IgD-negative memory B cell (primary cell): ENCODE measurements around the gene AGPS. TPM values are rescaled to one million over a fixed set of nuclear protein-coding genes. Genes with fewer than 3 reads are reported as not detected.
"Not testable (repeated sequence)": the region's sequence is repeated elsewhere in the genome, so short reads cannot be mapped to it uniquely, and the experiment has no call there.

ENCODE experiments used
- H3K27ac Mint-ChIP-seq, 3 donors: one replicate each; pipeline ENCODE4 v1.8.0; 2020 to 2022; ENCODE audit warnings: mild to moderate bottlenecking in 3 of 3, mixed read lengths in 3 of 3, moderate library complexity in 1 of 3
- H3K27me3 Mint-ChIP-seq: one replicate; pipeline ENCODE4 v1.8.0; 2021; ENCODE audit warnings: mixed read lengths
- H3K36me3 Mint-ChIP-seq: one replicate; pipeline ENCODE4 v1.8.0; 2020; ENCODE audit warnings: mild to moderate bottlenecking, mixed read lengths
- H3K4me1 Mint-ChIP-seq, 3 donors: one replicate each; pipeline ENCODE4 v1.8.0; 2020 to 2022; ENCODE audit warnings: mixed read lengths in 3 of 3, mild to moderate bottlenecking in 1 of 3
- H3K4me3 Mint-ChIP-seq, 4 donors: one replicate each; pipeline ENCODE4 v1.8.0; 2020 to 2022; ENCODE audit warnings: mild to moderate bottlenecking in 4 of 4, mixed read lengths in 4 of 4, moderate library complexity in 3 of 4
- H3K9me3 Mint-ChIP-seq, 3 donors: one replicate each; pipeline ENCODE4 v1.8.0; 2020 to 2021; ENCODE audit warnings: mixed read lengths in 3 of 3, mild to moderate bottlenecking in 1 of 3
- polyA plus RNA-seq: library from polyadenylated mRNA; unstranded; fragments of 300-500 nt; fragmentation: Illumina TruSeq; gene quantifications from one replicate; pipeline ENCODE4 v1.2.3, GENCODE V29; 2021

Gene AGPS
- polyA plus RNA-seq, 1 donor from 2014 or later: 11.7 TPM

GRCh38 chr2:177424120-177424519 is 31.5 kb downstream of the AGPS start:
- Mint-ChIP-seq H3K36me3 (peaks cover 37% of the 10 kb centered on the region), H3K9me3 (peaks cover 4 to 27% (median 16%) of the 10 kb centered on the region in 3 donors), H3K4me1 (peaks cover 0 to 10% (median 8%) of the 10 kb centered on the region in 3 donors)
- not testable (repeated sequence) for H3K27me3 Mint-ChIP-seq, H3K4me3 Mint-ChIP-seq, H3K27ac Mint-ChIP-seq

GRCh38 chr2:177424620-177425019 is 32.0 kb downstream of the AGPS start:
- H3K4me3 Mint-ChIP-seq, H3K27me3 Mint-ChIP-seq, H3K27ac Mint-ChIP-seq: not testable (repeated sequence)
- H3K9me3 Mint-ChIP-seq: peaks cover 4 to 29% (median 16%) of the 10 kb centered on the region in 3 donors
- peaks cover 40% of the 10 kb centered on the region for H3K36me3 Mint-ChIP-seq
- H3K4me1 Mint-ChIP-seq: peaks cover 0 to 10% (median 9%) of the 10 kb centered on the region in 3 donors

- Mint-ChIP-seq H3K27me3 (no peaks in the 10 kb centered on the region), H3K27ac (no peak overlapping the region), H3K36me3 (peaks cover 45% of the 10 kb centered on the region), H3K4me1 (peaks cover 0 to 9% (median 9%) of the 10 kb centered on the region in 3 donors), H3K9me3 (peaks cover 4 to 39% (median 21%) of the 10 kb centered on the region in 3 donors), H3K4me3 (no peak overlapping the region)
Observed at GRCh38 chr2:177427316-177427715, 34.7 kb downstream of the AGPS start.

- H3K27me3 Mint-ChIP-seq, H3K4me1 Mint-ChIP-seq, H3K27ac Mint-ChIP-seq: not testable (repeated sequence)
- H3K4me3 Mint-ChIP-seq: peak overlapping the region in 1 of 4 donors; percentile 50
- peaks cover 4 to 41% (median 22%) of the 10 kb centered on the region in 3 donors for H3K9me3 Mint-ChIP-seq
- H3K36me3 Mint-ChIP-seq: peaks cover 50% of the 10 kb centered on the region
Observed at GRCh38 chr2:177427936-177428335, 35.4 kb downstream of the AGPS start.

- Mint-ChIP-seq H3K4me1 (peaks cover 0 to 11% (median 9%) of the 10 kb centered on the region in 3 donors), H3K9me3 (peaks cover 7 to 48% (median 22%) of the 10 kb centered on the region in 3 donors), H3K27ac (no peak overlapping the region), H3K4me3 (no peak overlapping the region), H3K27me3 (no peaks in the 10 kb centered on the region), H3K36me3 (peaks cover 46% of the 10 kb centered on the region)
Observed at GRCh38 chr2:177429688-177430325, 37.2 kb downstream of the AGPS start.

- no peak overlapping the region for H3K27ac Mint-ChIP-seq
- peaks cover 0 to 11% (median 9%) of the 10 kb centered on the region in 3 donors for H3K4me1 Mint-ChIP-seq
- peaks cover 7 to 48% (median 22%) of the 10 kb centered on the region in 3 donors for H3K9me3 Mint-ChIP-seq
- no peaks in the 10 kb centered on the region for H3K27me3 Mint-ChIP-seq
- H3K36me3 Mint-ChIP-seq: peaks cover 44% of the 10 kb centered on the region
- H3K4me3 Mint-ChIP-seq: peak overlapping the region in 1 of 4 donors; percentile 76
Observed at GRCh38 chr2:177430411-177430810, 37.8 kb downstream of the AGPS start.

GRCh38 chr2:177431111-177431725 is 38.6 kb downstream of the AGPS start:
- not testable (repeated sequence) for H3K27ac Mint-ChIP-seq

GRCh38 chr2:177432703-177433102 is 40.1 kb downstream of the AGPS start:
- Mint-ChIP-seq H3K27ac (no peak overlapping the region), H3K36me3 (peaks cover 34% of the 10 kb centered on the region), H3K9me3 (peaks cover 7 to 34% (median 15%) of the 10 kb centered on the region in 3 donors), H3K27me3 (no peaks in the 10 kb centered on the region), H3K4me1 (peaks cover 0 to 4% (median 0%) of the 10 kb centered on the region in 3 donors), H3K4me3 (no peak overlapping the region)

More at GRCh38 chr2:177431111-177431725, 38.6 kb downstream of the AGPS start:
- H3K4me1 Mint-ChIP-seq, H3K27me3 Mint-ChIP-seq: not testable (repeated sequence)
- peak overlapping the region in 1 of 4 donors; percentile 30 for H3K4me3 Mint-ChIP-seq
- H3K9me3 Mint-ChIP-seq: peaks cover 7 to 48% (median 22%) of the 10 kb centered on the region in 3 donors
- peaks cover 38% of the 10 kb centered on the region for H3K36me3 Mint-ChIP-seq

- H3K36me3 Mint-ChIP-seq: peaks cover 32% of the 10 kb centered on the region
- H3K9me3 Mint-ChIP-seq: peaks cover 7 to 28% (median 10%) of the 10 kb centered on the region in 3 donors
- H3K4me1 Mint-ChIP-seq: peaks cover 0 to 3% (median 0%) of the 10 kb centered on the region in 3 donors
- no peak overlapping the region for H3K27ac Mint-ChIP-seq
- no peaks in the 10 kb centered on the region for H3K27me3 Mint-ChIP-seq
- peak overlapping the region in 1 of 4 donors; percentile 48 for H3K4me3 Mint-ChIP-seq
Observed at GRCh38 chr2:177433402-177433801, 40.8 kb downstream of the AGPS start.

- Mint-ChIP-seq H3K4me3 (no peak overlapping the region), H3K27ac (no peak overlapping the region), H3K27me3 (no peaks in the 10 kb centered on the region), H3K9me3 (peaks cover 2 to 19% (median 5%) of the 10 kb centered on the region in 3 donors), H3K36me3 (peaks cover 23% of the 10 kb centered on the region), H3K4me1 (peaks cover 0 to 2% (median 0%) of the 10 kb centered on the region in 3 donors)
Observed at GRCh38 chr2:177434475-177434874, 41.9 kb downstream of the AGPS start.

GRCh38 chr2:177445200-177445599 is 52.6 kb downstream of the AGPS start:
- no peak overlapping the region for H3K4me3 Mint-ChIP-seq
- H3K27ac Mint-ChIP-seq: no peak overlapping the region
- H3K9me3 Mint-ChIP-seq: peaks cover 0 to 5% (median 2%) of the 10 kb centered on the region in 3 donors
- no peaks in the 10 kb centered on the region for H3K27me3 Mint-ChIP-seq
- H3K4me1 Mint-ChIP-seq: peaks cover 0 to 1% (median 0%) of the 10 kb centered on the region in 3 donors
- H3K36me3 Mint-ChIP-seq: peaks cover 19% of the 10 kb centered on the region

GRCh38 chr2:177448031-177448430 is 55.5 kb downstream of the AGPS start:
- Mint-ChIP-seq H3K9me3 (peaks cover 0 to 5% (median 0%) of the 10 kb centered on the region in 3 donors), H3K27ac (no peak overlapping the region), H3K27me3 (no peaks in the 10 kb centered on the region), H3K36me3 (peaks cover 24% of the 10 kb centered on the region), H3K4me1 (no peaks in the 10 kb centered on the region), H3K4me3 (no peak overlapping the region)

- no peaks in the 10 kb centered on the region for H3K4me1 Mint-ChIP-seq
- peaks cover 0 to 5% (median 0%) of the 10 kb centered on the region in 3 donors for H3K9me3 Mint-ChIP-seq
- peaks cover 27% of the 10 kb centered on the region for H3K36me3 Mint-ChIP-seq
- H3K27ac Mint-ChIP-seq: peak overlapping the region in 1 of 3 donors; percentile 31
- no peaks in the 10 kb centered on the region for H3K27me3 Mint-ChIP-seq
- no peak overlapping the region for H3K4me3 Mint-ChIP-seq
Observed at GRCh38 chr2:177449159-177449558, 56.6 kb downstream of the AGPS start.

GRCh38 chr2:177455187-177455586 is 62.6 kb downstream of the AGPS start:
- H3K27me3 Mint-ChIP-seq: no peaks in the 10 kb centered on the region
- H3K36me3 Mint-ChIP-seq: peaks cover 27% of the 10 kb centered on the region
- peaks cover 0 to 6% (median 4%) of the 10 kb centered on the region in 3 donors for H3K9me3 Mint-ChIP-seq

GRCh38 chr2:177459756-177460155 is 67.2 kb downstream of the AGPS start:
- H3K4me1 Mint-ChIP-seq: not testable (repeated sequence)
- Mint-ChIP-seq H3K36me3 (peaks cover 22% of the 10 kb centered on the region), H3K27ac (peak overlapping the region in 1 of 3 donors; percentile 5)

More at GRCh38 chr2:177455187-177455586, 62.6 kb downstream of the AGPS start:
- Mint-ChIP-seq H3K4me1 (no peaks in the 10 kb centered on the region), H3K27ac (no peak overlapping the region), H3K4me3 (no peak overlapping the region)

More at GRCh38 chr2:177459756-177460155, 67.2 kb downstream of the AGPS start:
- not testable (repeated sequence) for H3K27me3 Mint-ChIP-seq, H3K4me3 Mint-ChIP-seq, H3K9me3 Mint-ChIP-seq
